Fibroblast of lung (primary cell): ENCODE measurements around the gene ARMC8. TPM values are rescaled to one million over a fixed set of nuclear protein-coding genes. Genes with fewer than 3 reads are reported as not detected.

Experiments used
- DNase-seq, 2 donors: peaks; one replicate each; pipeline versions ENCODE4 v3.0.0 to v3.0.0-alpha.2; 2010; ENCODE audit warnings: low read depth in 2 of 2
- H2AFZ ChIP-seq: 2 replicates; pipeline ENCODE4 v1.5.1; 2012; ENCODE audit warnings: low read length, control low read depth, inconsistent platforms
- H3K27ac ChIP-seq: 2 replicates; pipeline ENCODE4 v1.5.1; 2011; ENCODE audit warnings: low read length, control low read depth; ENCODE audit not compliant: insufficient read depth
- H3K27me3 ChIP-seq: 2 replicates; pipeline ENCODE4 v1.5.1; 2011; ENCODE audit warnings: mild to moderate bottlenecking, low read length; ENCODE audit not compliant: control insufficient read depth, insufficient read depth
- H3K36me3 ChIP-seq: 2 replicates; pipeline ENCODE4 v1.5.1; 2011; ENCODE audit warnings: low read length; ENCODE audit not compliant: control insufficient read depth, insufficient read depth
- H3K4me1 ChIP-seq: 2 replicates; pipeline ENCODE4 v1.5.1; 2011; ENCODE audit warnings: low read length; ENCODE audit not compliant: control insufficient read depth, insufficient read depth; ENCODE audit errors: extremely low read depth
- H3K4me2 ChIP-seq: 2 replicates; pipeline ENCODE4 v1.5.1; 2011; ENCODE audit warnings: low read length, control low read depth; ENCODE audit not compliant: insufficient read depth; ENCODE audit errors: extremely low read depth
- H3K4me3 ChIP-seq, 4 experiments: fragments of 200-600 bp in 1 of 4; sonication (generic) in 1 of 4; replicated peaks in 1 of 4; 2 replicates each; pipeline ENCODE4 v1.5.1; 2011 to 2016; ENCODE audit warnings: low read length in 4 of 4, low read depth in 3 of 4, mild to moderate bottlenecking in 3 of 4, control low read depth in 2 of 4, inconsistent platforms in 1 of 4, mixed read lengths in 1 of 4; ENCODE audit not compliant: insufficient read depth in 1 of 4; ENCODE audit errors: control extremely low read depth in 1 of 4
- H3K79me2 ChIP-seq: 2 replicates; pipeline ENCODE4 v1.5.1; 2012; ENCODE audit warnings: mild to moderate bottlenecking, low read length, inconsistent platforms; ENCODE audit not compliant: control insufficient read depth, insufficient read depth
- H3K9ac ChIP-seq: 2 replicates; pipeline ENCODE4 v1.5.1; 2011; ENCODE audit warnings: mild to moderate bottlenecking, low read length, control low read depth; ENCODE audit not compliant: insufficient read depth
- H3K9me3 ChIP-seq: 2 replicates; pipeline ENCODE4 v1.5.1; 2012; ENCODE audit warnings: low read depth, low read length; ENCODE audit not compliant: control insufficient read depth, insufficient read depth
- H4K20me1 ChIP-seq: 2 replicates; pipeline ENCODE4 v1.5.1; 2011; ENCODE audit warnings: low read length; ENCODE audit not compliant: control insufficient read depth, insufficient read depth; ENCODE audit errors: extremely low read depth
- EZH2 ChIP-seq: IDR thresholded peaks from 2 replicates; pipeline ENCODE4 v1.5.1; 2012; ENCODE audit warnings: low read length, control low read depth, mild to moderate bottlenecking; ENCODE audit errors: missing control alignments
- polyA plus RNA-seq, 2 donors: library from polyadenylated mRNA; depleted of rRNA in 1 of 2; stranded (reverse) in 1 of 2; unstranded in 1 of 2; fragments of >200 nt; gene quantifications; 2 replicates each; pipeline ENCODE4 v1.2.1, GENCODE V29; 2011 to 2012; ENCODE audit warnings: missing spikeins in 1 of 2
- total RNA-seq: library from RNA; depleted of rRNA; stranded (reverse); fragments of >200 nt; gene quantifications from 2 replicates; pipeline ENCODE4 v1.2.1, GENCODE V29; 2014
- TF ChIP-seq, protein P1 (sequence below), 2 donors: IDR thresholded peaks in 1 of 2; conservative IDR thresholded peaks in 1 of 2; 1 replicate in 1 of 2; 2 replicates in 1 of 2; pipeline ENCODE4 v1.5.1; 2011 to 2012; ENCODE audit warnings: low read length in 2 of 2, control low read depth in 1 of 2, inconsistent platforms in 1 of 2, low read depth in 1 of 2, mild to moderate bottlenecking in 1 of 2

The ARMC8 gene
- total and polyA plus RNA-seq, 2 donors (not counting 1 experiment from before 2014, with no cell fraction given) = 44.7 to 45.9 TPM

DNA sequence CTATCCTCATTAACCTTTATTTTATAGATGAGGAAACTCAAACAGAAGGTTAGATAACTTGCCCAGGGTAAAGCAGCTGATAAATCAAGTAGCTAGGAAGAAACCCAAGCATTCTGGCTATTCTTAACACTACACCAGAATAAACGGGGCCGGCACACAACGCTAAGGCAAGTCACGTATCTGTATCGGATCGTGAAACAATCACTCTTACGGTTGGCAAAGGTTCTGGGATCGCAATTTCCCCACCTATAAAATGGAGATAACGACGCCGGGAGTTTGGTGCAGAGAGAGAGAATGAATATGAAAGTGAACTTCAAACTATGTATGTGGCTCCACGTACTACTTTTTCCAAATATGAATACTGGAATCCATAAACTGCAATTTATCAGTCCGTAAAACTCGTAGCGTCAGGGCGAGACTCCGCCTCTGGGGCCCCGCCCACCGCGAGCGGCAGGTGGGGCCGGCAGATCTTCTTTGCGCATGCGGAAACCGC is 252 bp upstream of the ARMC8 start:
- DNase-seq = peak in 1 of 2 donors; percentile 80

DNA sequence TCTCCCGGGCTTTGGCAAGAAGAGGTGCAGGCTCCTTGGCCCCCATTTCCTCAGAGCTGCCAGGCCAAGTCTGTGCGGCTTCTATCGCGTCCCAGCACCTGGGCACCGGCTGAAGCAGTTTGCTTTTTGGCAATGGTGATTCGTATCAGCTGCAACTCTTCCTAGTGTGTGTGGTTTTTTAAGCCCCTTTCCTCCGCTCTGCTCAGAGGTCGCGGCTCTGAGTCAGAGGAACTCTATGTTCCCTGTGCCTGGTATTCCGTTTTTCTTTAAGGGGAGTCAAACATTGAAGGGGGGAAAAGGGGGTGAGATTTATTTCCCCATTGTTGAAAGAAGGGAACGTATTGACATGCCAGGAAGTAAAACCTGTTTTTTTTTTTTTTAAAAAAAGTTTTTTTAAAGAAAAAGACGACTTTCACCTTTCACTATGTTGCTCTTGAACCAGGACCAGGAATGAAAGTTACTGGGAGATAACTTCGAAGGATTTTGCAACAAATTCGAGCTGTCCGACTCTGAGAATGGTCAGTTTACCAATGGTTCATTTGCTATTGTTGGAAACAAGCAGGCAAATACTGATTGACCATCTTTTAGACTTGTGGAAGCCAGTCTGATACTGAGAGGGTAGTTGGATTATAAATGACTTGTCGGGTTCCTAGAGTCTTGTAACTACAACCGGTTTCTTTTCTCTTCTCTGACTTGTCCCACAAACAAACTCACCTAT is 1.1 kb downstream of the ARMC8 start:
- H3K79me2 ChIP-seq = peaks cover 48% of the 10 kb centered on the region
- peak overlapping the region; percentile 34 for H2AFZ ChIP-seq
- peak overlapping the region; percentile 93 for H3K9ac ChIP-seq
- H3K36me3 ChIP-seq = no peaks in the 10 kb centered on the region
- H3K4me3 ChIP-seq = peak overlapping the region; percentile 73 to 98 (median 84)
- peaks cover 2% of the 10 kb centered on the region for H3K4me1 ChIP-seq
- H3K4me2 ChIP-seq = peak overlapping the region; percentile 61
- peak overlapping the region; percentile 94 for H3K27ac ChIP-seq
- TF ChIP-seq, protein P1, sequence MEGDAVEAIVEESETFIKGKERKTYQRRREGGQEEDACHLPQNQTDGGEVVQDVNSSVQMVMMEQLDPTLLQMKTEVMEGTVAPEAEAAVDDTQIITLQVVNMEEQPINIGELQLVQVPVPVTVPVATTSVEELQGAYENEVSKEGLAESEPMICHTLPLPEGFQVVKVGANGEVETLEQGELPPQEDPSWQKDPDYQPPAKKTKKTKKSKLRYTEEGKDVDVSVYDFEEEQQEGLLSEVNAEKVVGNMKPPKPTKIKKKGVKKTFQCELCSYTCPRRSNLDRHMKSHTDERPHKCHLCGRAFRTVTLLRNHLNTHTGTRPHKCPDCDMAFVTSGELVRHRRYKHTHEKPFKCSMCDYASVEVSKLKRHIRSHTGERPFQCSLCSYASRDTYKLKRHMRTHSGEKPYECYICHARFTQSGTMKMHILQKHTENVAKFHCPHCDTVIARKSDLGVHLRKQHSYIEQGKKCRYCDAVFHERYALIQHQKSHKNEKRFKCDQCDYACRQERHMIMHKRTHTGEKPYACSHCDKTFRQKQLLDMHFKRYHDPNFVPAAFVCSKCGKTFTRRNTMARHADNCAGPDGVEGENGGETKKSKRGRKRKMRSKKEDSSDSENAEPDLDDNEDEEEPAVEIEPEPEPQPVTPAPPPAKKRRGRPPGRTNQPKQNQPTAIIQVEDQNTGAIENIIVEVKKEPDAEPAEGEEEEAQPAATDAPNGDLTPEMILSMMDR (conservative IDR thresholded peaks at IDR 0.05 in 1 of 2, IDR thresholded peaks at IDR 0.05 in 1 of 2; ENCODE audit: low read depth in 1 of 2, low read length in 2 of 2) = no peak
- no peak for TF ChIP-seq EZH2
- H4K20me1 ChIP-seq = peaks cover 2% of the 10 kb centered on the region
- peak; percentile 64 to 83 for DNase-seq
- H3K27me3 ChIP-seq = no peaks in the 10 kb centered on the region
- H3K9me3 ChIP-seq = no peaks in the 10 kb centered on the region

More for the DNA sequence above, 252 bp upstream of the ARMC8 start:
- Histone ChIP-seq H3K4me2 (peak overlapping the region; percentile 74), H4K20me1 (peaks cover 2% of the 10 kb centered on the region), H2AFZ (peak overlapping the region; percentile 97), H3K27me3 (no peaks in the 10 kb centered on the region), H3K36me3 (no peaks in the 10 kb centered on the region), H3K4me1 (peaks cover 2% of the 10 kb centered on the region), H3K9me3 (no peaks in the 10 kb centered on the region), H3K4me3 (peak overlapping the region; percentile 73 to 98 (median 84)), H3K9ac (peak overlapping the region; percentile 93), H3K79me2 (peaks cover 37% of the 10 kb centered on the region), H3K27ac (peak overlapping the region; percentile 94)
- TF ChIP-seq, protein P1 (conservative IDR thresholded peaks at IDR 0.05 in 1 of 2, IDR thresholded peaks at IDR 0.05 in 1 of 2; ENCODE audit: low read depth in 1 of 2, low read length in 2 of 2) = no peak
- TF ChIP-seq EZH2 = no peak

DNA sequence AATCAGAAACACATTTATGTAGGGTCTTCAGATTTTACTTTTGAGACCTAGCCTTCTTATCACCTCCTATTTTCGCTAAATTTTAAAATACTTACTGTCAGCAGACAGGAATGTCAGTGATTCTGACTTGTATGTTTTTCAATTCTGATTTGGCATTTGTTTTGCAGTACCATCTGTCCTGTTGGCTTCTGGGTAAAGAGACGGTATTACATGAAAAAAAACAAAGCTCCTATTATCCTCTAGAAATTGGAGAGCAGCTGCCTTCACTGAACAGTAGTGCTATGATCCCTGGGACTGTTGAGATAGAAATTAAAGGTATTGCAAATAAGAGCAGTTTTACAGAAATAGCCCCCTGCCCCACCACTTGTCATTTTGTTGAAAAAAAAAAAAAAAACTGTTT is 8.4 kb downstream of the ARMC8 start:
- Histone ChIP-seq H3K79me2 (peaks cover 72% of the 10 kb centered on the region), H3K4me3 (no peak overlapping the region), H3K27ac (no peak overlapping the region), H3K36me3 (no peaks in the 10 kb centered on the region), H2AFZ (no peak overlapping the region), H3K9ac (no peak overlapping the region), H3K4me1 (no peaks in the 10 kb centered on the region), H3K9me3 (no peaks in the 10 kb centered on the region), H3K27me3 (no peaks in the 10 kb centered on the region), H4K20me1 (peaks cover 8% of the 10 kb centered on the region), H3K4me2 (no peak overlapping the region)
- TF ChIP-seq, protein P1 (conservative IDR thresholded peaks at IDR 0.05 in 1 of 2, IDR thresholded peaks at IDR 0.05 in 1 of 2; ENCODE audit: low read depth in 1 of 2, low read length in 2 of 2) = no peak
- no peak for TF ChIP-seq EZH2
- DNase-seq = no peak
